C4-2B (cell line): ENCODE measurements around the gene EFCAB13.

Source experiments
- CTCF ChIP-seq: fragments of 450-650 bp; conservative IDR thresholded peaks from 2 replicates; pipeline ENCODE4 v1.5.1; 2017; ENCODE audit warnings: mild to moderate bottlenecking
- ZFX ChIP-seq: fragments of 450-650 bp; IDR thresholded peaks from 2 replicates; pipeline ENCODE4 v1.6.1; 2017

GRCh38 chr17:47300718-47301117, 23.0 kb upstream of the EFCAB13 start:
- TF ChIP-seq CTCF (no peak), ZFX (no peak)
